Measurements from ENCODE around the gene IGF2BP2. TPM values are rescaled to one million over a fixed set of nuclear protein-coding genes. Genes with fewer than 3 reads are reported as not detected.
"Not testable (repeated sequence)": the region's sequence is repeated elsewhere in the genome, so short reads cannot be mapped to it uniquely, and the experiment has no call there.

IGF2BP2 gene
- total and polyA plus RNA-seq, 11 donors: 5.9 to 21.8 (median 16.8) TPM

DNA sequence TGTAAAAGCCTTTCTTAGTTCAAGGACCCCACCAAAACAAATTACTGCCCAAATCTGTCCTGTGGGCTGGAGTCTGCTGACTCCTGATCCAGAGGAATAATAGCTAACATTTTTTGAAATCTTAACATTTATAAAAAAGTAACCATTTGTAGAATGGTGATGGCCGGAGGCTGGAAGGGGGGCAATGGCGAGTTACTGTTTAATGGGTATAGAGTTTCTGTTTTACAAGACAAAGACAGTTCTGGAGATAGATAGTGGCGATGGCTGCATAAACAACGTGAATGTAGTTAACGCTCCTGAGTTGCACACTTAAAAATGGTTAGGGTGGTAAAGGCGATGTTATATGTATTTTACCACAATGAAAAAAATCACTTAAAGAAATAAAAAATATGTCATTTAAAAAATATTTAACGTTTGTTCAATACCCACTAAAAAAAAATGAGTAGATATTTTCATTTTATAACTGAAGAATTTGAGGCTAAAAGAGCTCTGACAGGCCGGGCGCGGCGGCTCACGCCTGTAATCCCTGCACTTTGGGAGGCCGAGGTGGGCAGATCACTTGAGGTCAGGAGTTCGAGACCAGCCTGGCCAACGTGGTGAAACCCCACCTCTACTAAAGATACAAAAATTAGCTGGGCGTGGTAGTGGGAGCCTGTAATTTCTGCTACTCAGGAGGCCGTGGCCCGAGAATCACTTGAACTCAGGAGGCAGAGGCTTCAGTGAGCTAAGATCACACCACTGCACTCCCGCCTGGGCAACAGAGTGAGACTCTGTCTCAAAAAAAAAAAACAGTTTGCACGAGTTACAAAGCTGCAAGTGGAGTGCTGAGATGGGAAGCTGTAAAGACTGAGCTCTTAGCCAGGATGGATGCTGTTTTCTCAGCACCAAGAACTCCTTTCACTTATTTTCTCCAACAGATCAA, 37.6 kb downstream of the IGF2BP2 start:
- no peaks in the 10 kb centered on the region for H3K9me3 ChIP-seq
- ATAC-seq (no peak), DNase-seq (no peak)
- H3K4me1 ChIP-seq: peaks cover 0 to 3% (median 0%) of the 10 kb centered on the region in 12 donors
- 85 to 89% (median 87%) methylated on average over 20 of the region's 20 CpGs for WGBS, 4 donors
- TF ChIP-seq CTCF (IDR thresholded peaks at IDR 0.05) (no peak), POLR2A (IDR thresholded peaks at IDR 0.05) (no peak)
- H3K27me3 ChIP-seq: no peaks in the 10 kb centered on the region
- no peaks in the 10 kb centered on the region for H3K36me3 ChIP-seq
- intact Hi-C loops (cut with DNase I): no loop called here
- H3K27ac ChIP-seq: no peak overlapping the region
- no peak overlapping the region for H3K4me3 ChIP-seq

DNA sequence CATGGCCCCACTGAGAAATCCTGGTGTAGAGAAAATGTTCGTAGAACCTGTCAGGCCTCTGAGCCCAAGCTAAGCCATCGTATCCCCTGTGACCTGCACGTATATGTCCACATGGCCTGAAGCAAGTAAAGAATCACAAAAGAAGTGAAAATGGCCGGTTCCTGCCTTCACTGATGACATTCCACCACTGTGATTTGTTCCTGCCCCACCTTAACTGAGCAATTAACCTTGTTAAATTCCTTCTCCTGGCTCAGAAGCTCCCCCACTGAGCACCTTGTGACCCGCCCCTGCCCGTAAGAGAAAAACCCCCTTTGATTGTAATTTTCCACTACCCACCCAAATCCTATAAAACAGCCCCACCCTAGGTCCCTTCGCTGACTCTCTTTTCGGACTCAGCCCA, 38.6 kb downstream of the IGF2BP2 start:
- ATAC-seq; intact Hi-C loops (cut with DNase I); H3K27me3 ChIP-seq; DNase-seq; H3K36me3 ChIP-seq; H3K4me3 ChIP-seq; H3K4me1 ChIP-seq; H3K9me3 ChIP-seq; H3K27ac ChIP-seq: not testable (repeated sequence)
- 88 to 94% (median 92%) methylated on average over 8 of the region's 8 CpGs for WGBS, 4 donors

DNA sequence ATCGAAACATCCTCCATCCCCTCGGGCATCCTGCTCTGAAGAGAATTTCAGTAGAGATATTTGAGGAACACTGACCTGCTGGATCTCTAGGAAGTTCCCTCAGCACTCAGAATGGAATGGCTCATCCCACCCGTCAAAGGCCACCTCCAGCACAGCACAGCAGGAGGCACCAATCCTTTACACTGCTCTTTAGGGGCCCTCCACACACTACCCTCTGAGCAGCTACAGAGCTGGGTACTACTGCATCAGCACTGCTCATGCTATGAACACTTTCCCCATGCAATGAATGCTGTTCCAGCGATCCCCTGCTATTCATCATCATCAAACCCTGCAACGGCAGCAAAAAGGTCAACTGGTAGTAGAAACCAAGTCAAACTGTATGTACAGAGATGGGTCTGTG, 40.5 kb downstream of the IGF2BP2 start:
- WGBS, 4 donors: 89 to 94% (median 90%) methylated on average over 5 of the region's 5 CpGs

GRCh38 chr3:185781759-185782158, 43.1 kb downstream of the IGF2BP2 start:
- Histone ChIP-seq H3K27ac (no peak overlapping the region), H3K27me3 (no peaks in the 10 kb centered on the region), H3K4me3 (no peak overlapping the region), H3K9me3 (no peaks in the 10 kb centered on the region), H3K4me1 (peaks cover 0 to 18% (median 3%) of the 10 kb centered on the region in 12 donors), H3K36me3 (no peaks in the 10 kb centered on the region)
- no peak for ATAC-seq
- TF ChIP-seq POLR2A (IDR thresholded peaks at IDR 0.05) (no peak), CTCF (IDR thresholded peaks at IDR 0.05) (no peak)
- 71 to 76% (median 74%) methylated on average over 3 of the region's 3 CpGs for WGBS, 4 donors
- DNase-seq: no peak
- intact Hi-C loops (cut with DNase I): no loop called here

More for the DNA sequence above, 40.5 kb downstream of the IGF2BP2 start:
- TF ChIP-seq POLR2A (IDR thresholded peaks at IDR 0.05) (no peak), CTCF (IDR thresholded peaks at IDR 0.05) (no peak)
- no peak for DNase-seq
- intact Hi-C loops (cut with DNase I): no loop called here
- no peak overlapping the region for H3K4me3 ChIP-seq
- no peaks in the 10 kb centered on the region for H3K9me3 ChIP-seq
- ATAC-seq: no peak
- H3K4me1 ChIP-seq: peaks cover 0 to 8% (median under 1%) of the 10 kb centered on the region in 12 donors
- no peaks in the 10 kb centered on the region for H3K36me3 ChIP-seq
- no peak overlapping the region for H3K27ac ChIP-seq
- H3K27me3 ChIP-seq: no peaks in the 10 kb centered on the region
